ENCODE data around the gene CPSF7.

DNA sequence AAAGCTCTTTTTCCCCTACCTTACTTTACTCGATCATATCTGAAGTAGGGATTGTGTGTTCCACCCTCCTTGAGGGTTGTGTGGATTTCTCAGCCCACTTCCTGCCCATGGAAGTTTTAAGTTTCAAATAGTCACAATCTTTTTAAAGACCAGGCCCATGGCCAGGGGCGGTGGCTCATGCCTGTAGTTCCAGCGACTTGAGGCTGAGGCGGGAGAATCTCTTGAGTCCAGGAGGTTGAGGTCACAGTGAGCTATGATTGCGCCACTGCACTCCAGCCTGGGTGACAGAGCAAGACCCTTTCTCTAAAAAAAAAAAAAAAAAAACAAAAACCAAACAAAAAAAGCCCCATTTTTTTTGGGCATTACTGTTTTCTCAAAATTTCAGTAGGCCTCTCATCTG is 42.5 kb upstream of the CPSF7 start:
- TF ChIP-seq, protein P1, sequence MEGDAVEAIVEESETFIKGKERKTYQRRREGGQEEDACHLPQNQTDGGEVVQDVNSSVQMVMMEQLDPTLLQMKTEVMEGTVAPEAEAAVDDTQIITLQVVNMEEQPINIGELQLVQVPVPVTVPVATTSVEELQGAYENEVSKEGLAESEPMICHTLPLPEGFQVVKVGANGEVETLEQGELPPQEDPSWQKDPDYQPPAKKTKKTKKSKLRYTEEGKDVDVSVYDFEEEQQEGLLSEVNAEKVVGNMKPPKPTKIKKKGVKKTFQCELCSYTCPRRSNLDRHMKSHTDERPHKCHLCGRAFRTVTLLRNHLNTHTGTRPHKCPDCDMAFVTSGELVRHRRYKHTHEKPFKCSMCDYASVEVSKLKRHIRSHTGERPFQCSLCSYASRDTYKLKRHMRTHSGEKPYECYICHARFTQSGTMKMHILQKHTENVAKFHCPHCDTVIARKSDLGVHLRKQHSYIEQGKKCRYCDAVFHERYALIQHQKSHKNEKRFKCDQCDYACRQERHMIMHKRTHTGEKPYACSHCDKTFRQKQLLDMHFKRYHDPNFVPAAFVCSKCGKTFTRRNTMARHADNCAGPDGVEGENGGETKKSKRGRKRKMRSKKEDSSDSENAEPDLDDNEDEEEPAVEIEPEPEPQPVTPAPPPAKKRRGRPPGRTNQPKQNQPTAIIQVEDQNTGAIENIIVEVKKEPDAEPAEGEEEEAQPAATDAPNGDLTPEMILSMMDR (IDR thresholded peaks at IDR 0.05; ENCODE audit: insufficient read depth, low read depth, low read length) = no peak
- no peak for TF ChIP-seq EZH2 (IDR thresholded peaks at IDR 0.05; ENCODE audit: insufficient read depth, low read length)

All from astrocyte (in vitro differentiated cells and primary cell).